ENCODE results near the gene MBD1. TPM values are rescaled to one million over a fixed set of nuclear protein-coding genes. Genes with fewer than 3 reads are reported as not detected.

Gene MBD1
- total RNA-seq, 1 donor from 2014 or later = 65.1 TPM

DNA sequence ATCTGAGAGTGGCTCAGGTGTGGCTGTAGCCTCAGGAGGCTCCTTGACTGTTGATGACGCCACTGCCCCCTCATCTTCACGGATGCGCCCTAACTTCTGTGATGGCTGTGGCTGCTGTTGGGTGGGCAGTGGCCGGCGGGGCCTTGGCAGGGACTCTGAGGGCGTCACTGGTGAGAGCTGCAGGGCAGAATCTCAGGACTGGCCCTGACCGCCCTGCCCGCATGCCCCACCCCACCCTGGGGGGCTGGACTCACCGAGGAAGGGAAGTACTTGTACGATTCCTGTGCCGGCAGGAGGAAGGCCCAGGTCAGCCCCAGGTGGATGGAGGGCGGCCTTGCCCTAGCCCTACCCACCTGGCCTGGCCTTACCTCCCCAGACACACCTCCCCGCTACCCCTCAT, 3.7 kb upstream of the MBD1 start:
- DNase-seq (ENCODE audit: low spot score) = no peak
- no peak overlapping the region for H3K4me3 Mint-ChIP-seq (ENCODE audit: unreplicated experiment)
- peaks cover 28% of the 10 kb centered on the region for H3K27me3 Mint-ChIP-seq (ENCODE audit: unreplicated experiment)
- no peak for TF ChIP-seq CTCF (IDR thresholded peaks at IDR 0.05; ENCODE audit: unreplicated experiment)
- H3K9me3 Mint-ChIP-seq (ENCODE audit: unreplicated experiment) = no peaks in the 10 kb centered on the region
- no peak overlapping the region for H3K27ac Mint-ChIP-seq (ENCODE audit: unreplicated experiment)
- peaks cover 31% of the 10 kb centered on the region for H3K4me1 Mint-ChIP-seq (ENCODE audit: unreplicated experiment)
- H3K36me3 Mint-ChIP-seq (ENCODE audit: low read depth, unreplicated experiment) = peaks cover 21% of the 10 kb centered on the region

- no peak overlapping the region for H3K27ac Mint-ChIP-seq (ENCODE audit: unreplicated experiment)
- peak overlapping the region; percentile 62 for H3K4me3 Mint-ChIP-seq (ENCODE audit: unreplicated experiment)
- H3K4me1 Mint-ChIP-seq (ENCODE audit: unreplicated experiment) = peaks cover 33% of the 10 kb centered on the region
These were observed 3.0 kb upstream of the MBD1 start for GRCh38 chr18:50284255-50284885.

DNA sequence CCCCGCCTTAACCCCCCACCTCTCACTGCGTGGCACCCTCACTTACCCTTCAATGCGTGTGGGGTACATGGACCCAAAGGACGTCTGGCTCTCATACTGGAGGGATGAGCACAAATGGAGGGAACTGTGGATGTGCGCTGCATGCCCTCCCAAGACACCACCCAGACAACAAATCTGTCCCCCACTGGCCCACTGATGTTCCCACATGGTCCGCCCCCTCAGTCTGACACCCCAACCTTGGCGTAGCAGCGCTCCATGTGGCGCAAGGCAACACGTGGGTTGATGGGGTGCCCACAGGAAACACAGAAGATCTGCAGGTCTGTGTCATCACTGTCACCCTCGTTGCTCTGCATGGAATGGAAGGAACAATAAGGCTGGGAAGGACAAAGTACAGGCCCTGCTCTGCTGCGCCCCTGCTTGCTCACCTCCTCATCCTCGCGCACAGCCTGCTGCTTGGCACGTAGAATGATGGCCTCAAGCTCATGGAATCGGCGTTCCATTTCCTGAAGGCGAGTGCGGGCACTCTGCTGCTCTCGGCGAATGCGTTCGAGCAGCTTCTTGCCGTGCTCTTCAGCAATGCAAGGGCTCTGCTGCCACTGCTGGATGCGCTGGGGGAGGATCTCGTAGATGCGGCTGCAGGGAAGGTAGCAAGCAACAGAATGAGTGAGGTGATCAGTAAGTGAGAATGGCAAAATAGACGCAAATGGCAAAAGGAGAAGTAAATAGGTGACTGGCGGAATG, 2.3 kb upstream of the MBD1 start:
- H3K27ac Mint-ChIP-seq (ENCODE audit: unreplicated experiment) = no peak overlapping the region
- peaks cover 29% of the 10 kb centered on the region for H3K27me3 Mint-ChIP-seq (ENCODE audit: unreplicated experiment)
- H3K4me1 Mint-ChIP-seq (ENCODE audit: unreplicated experiment) = peaks cover 37% of the 10 kb centered on the region
- H3K36me3 Mint-ChIP-seq (ENCODE audit: low read depth, unreplicated experiment) = peaks cover 21% of the 10 kb centered on the region
- no peaks in the 10 kb centered on the region for H3K9me3 Mint-ChIP-seq (ENCODE audit: unreplicated experiment)
- H3K4me3 Mint-ChIP-seq (ENCODE audit: unreplicated experiment) = peak overlapping the region; percentile 62
- TF ChIP-seq CTCF (IDR thresholded peaks at IDR 0.05; ENCODE audit: unreplicated experiment) = no peak
- DNase-seq (ENCODE audit: low spot score) = no peak

More at GRCh38 chr18:50284255-50284885, 3.0 kb upstream of the MBD1 start:
- Mint-ChIP-seq H3K36me3 (ENCODE audit: low read depth, unreplicated experiment) (peaks cover 21% of the 10 kb centered on the region), H3K9me3 (ENCODE audit: unreplicated experiment) (no peaks in the 10 kb centered on the region), H3K27me3 (ENCODE audit: unreplicated experiment) (peaks cover 29% of the 10 kb centered on the region)
- TF ChIP-seq CTCF (IDR thresholded peaks at IDR 0.05; ENCODE audit: unreplicated experiment) = no peak
- DNase-seq (ENCODE audit: low spot score) = no peak

GRCh38 chr18:50282521-50283335, 1.4 kb upstream of the MBD1 start:
- TF ChIP-seq CTCF (IDR thresholded peaks at IDR 0.05; ENCODE audit: unreplicated experiment) = no peak
- Mint-ChIP-seq H3K4me3 (ENCODE audit: unreplicated experiment) (peak overlapping the region; percentile 82), H3K27me3 (ENCODE audit: unreplicated experiment) (peaks cover 29% of the 10 kb centered on the region), H3K9me3 (ENCODE audit: unreplicated experiment) (no peaks in the 10 kb centered on the region), H3K36me3 (ENCODE audit: low read depth, unreplicated experiment) (peaks cover 21% of the 10 kb centered on the region), H3K27ac (ENCODE audit: unreplicated experiment) (peak overlapping the region; percentile 57), H3K4me1 (ENCODE audit: unreplicated experiment) (peaks cover 37% of the 10 kb centered on the region)
- no peak for DNase-seq (ENCODE audit: low spot score)
